DND-41 (cell line): Measurements from ENCODE around the gene NISCH.

Source experiments
- EZH2 ChIP-seq: IDR thresholded peaks from 3 replicates; pipeline ENCODE4 v1.6.1; 2012; ENCODE audit warnings: borderline replicate concordance, low read depth, mild to moderate bottlenecking, moderate library complexity, low read length, inconsistent platforms; ENCODE audit not compliant: severe bottlenecking
- TF ChIP-seq, protein P1 (sequence below): IDR thresholded peaks from 2 replicates; pipeline ENCODE4 v1.5.1; 2012; ENCODE audit warnings: borderline replicate concordance, low read length, moderate library complexity, mild to moderate bottlenecking; ENCODE audit not compliant: poor library complexity, severe bottlenecking; ENCODE audit errors: extremely low read depth

DNA sequence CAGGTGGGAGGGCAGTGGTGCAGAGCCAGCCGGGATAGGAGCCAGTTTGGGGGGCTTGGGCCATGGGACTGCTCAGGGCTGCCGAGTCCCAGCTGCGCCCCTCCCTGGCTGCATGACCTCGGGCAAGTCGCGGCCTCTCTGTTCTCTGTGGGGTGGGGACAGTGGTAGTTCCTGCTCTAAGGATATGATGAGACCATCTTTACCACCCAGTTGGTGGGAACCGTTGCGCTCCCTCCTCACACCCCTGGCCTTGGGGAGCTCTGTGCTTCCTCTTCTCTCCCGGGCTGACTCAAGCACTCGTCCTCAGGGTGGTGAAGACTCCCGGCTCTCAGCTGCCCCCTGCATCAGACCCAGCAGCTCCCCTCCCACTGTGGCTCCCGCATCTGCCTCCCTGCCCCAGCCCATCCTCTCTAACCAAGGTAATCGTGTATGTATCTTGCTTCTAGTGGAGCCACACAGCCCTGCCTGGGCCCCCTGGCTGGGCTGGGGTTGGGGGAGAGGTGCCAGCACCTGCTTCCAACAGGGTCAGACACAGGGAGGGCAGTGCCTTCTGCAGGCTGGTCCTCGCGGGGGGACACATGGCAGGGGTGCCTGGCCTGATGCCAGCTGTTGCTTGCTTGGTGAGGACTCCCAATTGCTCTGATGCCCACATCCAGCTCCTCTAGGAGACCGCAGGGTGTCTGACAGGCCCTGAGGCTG lies 24.6 kb downstream of the NISCH start:
- TF ChIP-seq, protein P1, sequence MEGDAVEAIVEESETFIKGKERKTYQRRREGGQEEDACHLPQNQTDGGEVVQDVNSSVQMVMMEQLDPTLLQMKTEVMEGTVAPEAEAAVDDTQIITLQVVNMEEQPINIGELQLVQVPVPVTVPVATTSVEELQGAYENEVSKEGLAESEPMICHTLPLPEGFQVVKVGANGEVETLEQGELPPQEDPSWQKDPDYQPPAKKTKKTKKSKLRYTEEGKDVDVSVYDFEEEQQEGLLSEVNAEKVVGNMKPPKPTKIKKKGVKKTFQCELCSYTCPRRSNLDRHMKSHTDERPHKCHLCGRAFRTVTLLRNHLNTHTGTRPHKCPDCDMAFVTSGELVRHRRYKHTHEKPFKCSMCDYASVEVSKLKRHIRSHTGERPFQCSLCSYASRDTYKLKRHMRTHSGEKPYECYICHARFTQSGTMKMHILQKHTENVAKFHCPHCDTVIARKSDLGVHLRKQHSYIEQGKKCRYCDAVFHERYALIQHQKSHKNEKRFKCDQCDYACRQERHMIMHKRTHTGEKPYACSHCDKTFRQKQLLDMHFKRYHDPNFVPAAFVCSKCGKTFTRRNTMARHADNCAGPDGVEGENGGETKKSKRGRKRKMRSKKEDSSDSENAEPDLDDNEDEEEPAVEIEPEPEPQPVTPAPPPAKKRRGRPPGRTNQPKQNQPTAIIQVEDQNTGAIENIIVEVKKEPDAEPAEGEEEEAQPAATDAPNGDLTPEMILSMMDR: no peak
- TF ChIP-seq EZH2: no peak
